UCSD-AML1 (cell line): ENCODE data around the gene ZNF783.
"Not testable (repeated sequence)": the region's sequence is repeated elsewhere in the genome, so short reads cannot be mapped to it uniquely, and the experiment has no call there.

Source experiments
- DNase-seq: peaks from one replicate; lab custom pipeline; 2025; ENCODE audit not compliant: unreplicated experiment; lab: John Stamatoyannopoulos, UW

ZNF783 gene

GRCh38 chr7:149329265-149329664, 67.3 kb downstream of the ZNF783 start:
- DNase-seq: no peak

- no peak for DNase-seq
These were observed 67.9 kb downstream of the ZNF783 start for GRCh38 chr7:149329766-149330334.

- DNase-seq: no peak
These were observed 69.0 kb downstream of the ZNF783 start for GRCh38 chr7:149330914-149331567.

GRCh38 chr7:149332602-149333320, 70.8 kb downstream of the ZNF783 start:
- DNase-seq: not testable (repeated sequence)

GRCh38 chr7:149333321-149333717, 71.3 kb downstream of the ZNF783 start:
- no peak for DNase-seq

- DNase-seq: no peak
These were observed 72.2 kb downstream of the ZNF783 start for GRCh38 chr7:149334219-149334618.
